Hematopoietic multipotent progenitor cell (in vitro differentiated cells): Measurements from ENCODE around the gene FGFR2. TPM values are rescaled to one million over a fixed set of nuclear protein-coding genes. Genes with fewer than 3 reads are reported as not detected.

Experiments used
- DNase-seq, 3 donors: peaks; one replicate each; pipeline ENCODE4 v3.0.0-alpha.2; 2011 to 2015; ENCODE audit warnings: low read depth in 2 of 3, low spot score in 2 of 3
- total RNA-seq: library from RNA; depleted of rRNA; stranded (reverse); fragments of >200 nt; gene quantifications from one replicate; pipeline ENCODE4 v1.2.3, GENCODE V29; 2012

Gene FGFR2
- total RNA-seq, 1 donor: not detected

DNA sequence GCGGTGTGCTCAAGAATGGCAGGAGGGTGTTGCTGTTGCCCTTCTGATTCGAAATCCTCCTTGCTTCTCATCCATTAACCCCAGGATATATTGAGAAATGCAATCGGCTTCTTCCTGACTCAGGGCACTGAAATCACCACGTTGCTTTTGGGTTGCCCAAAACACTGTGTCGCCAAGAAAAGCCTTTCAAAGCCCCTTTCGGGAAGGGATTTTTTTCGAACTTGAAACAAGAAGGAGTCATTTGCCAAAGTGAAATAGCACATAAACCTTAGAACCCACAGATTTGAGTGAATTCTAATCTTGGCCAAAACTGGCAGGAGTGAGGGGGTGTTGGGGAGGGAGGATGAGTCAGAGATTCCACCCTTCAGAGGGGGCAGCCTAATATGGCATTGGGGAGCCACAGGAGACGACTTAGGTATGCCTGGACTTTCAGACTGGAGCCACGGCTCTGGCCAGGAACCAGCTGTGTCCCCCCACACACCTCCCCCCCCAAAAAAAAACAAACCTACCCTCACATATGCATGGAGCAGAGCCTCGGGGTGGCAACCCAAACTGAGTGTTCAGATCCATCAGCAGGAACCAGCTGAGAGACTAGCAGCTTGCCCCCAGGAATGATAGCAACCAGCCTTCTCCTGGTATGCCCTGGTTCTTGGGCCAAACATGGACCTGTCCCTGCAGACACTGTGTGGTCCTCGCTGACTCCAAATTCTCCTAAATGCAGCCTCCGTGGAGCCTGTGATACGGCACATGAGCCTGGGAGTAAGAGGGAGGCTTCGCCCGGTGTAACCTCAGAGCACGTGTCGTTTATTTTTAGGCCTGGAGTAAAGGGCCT, 138.4 kb downstream of the FGFR2 start:
- no peak for DNase-seq

- no peak for DNase-seq
These were observed 139.0 kb downstream of the FGFR2 start for GRCh38 chr10:121459279-121459621.

GRCh38 chr10:121457729-121458128, 140.5 kb downstream of the FGFR2 start:
- DNase-seq: no peak

DNA sequence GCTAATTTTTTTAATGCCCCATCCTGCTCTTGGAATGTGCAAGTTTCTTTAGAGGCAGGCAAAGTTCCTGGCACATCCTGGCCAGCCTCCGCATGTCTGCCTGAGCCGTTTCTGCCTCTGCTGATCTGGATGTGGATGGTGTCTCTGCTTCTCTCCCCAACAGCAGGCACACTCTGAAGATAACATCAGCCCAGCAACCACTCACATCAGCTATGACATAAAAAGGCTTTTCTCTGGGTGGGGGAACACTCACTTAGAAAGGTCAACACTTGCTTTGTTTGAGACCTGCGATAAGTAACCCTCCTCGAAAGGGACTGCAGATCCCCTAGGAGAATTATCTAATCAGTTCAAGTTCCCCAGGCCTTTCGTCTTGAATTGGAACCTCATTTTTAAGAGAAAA, 142.9 kb downstream of the FGFR2 start:
- no peak for DNase-seq

DNA sequence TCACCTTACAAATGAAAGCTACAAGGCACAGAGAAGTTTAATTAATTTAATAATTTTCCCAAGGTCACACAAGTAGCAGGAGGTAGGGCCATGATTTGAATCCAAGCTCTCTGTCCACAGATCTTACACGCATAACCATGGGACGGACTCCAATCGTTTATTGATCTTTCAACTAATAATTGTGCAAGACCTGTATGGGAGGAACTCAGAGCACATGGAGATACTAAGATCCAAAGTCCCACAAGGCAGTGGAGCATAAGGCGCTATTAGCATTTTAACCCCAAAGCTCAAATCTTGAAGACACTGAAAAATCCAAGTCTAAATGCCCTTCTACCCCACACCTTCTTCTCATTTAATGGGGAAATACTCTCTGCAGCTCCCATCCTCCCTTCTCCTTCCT, 143.5 kb downstream of the FGFR2 start:
- no peak for DNase-seq

DNA sequence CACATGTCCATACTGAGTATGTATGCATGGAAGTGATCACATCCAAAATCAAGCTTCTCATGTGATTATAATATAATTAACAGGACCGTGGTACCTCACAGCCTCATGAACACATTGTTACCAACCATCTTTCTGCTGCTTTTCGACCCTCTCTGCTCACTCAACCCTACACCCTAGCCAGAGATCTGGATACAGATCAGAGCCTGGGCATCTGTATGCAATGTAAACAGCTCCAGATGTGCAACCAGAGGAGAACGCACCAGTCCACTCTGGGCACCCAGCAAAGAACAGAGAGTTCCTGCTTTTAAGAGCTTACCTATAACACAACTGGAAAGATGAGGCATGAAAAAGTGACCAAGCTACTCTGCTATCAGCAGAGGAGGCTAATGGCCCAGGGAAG, 145.1 kb downstream of the FGFR2 start:
- DNase-seq: no peak

GRCh38 chr10:121452581-121452980, 145.7 kb downstream of the FGFR2 start:
- no peak for DNase-seq

- no peak for DNase-seq
These were observed 148.0 kb downstream of the FGFR2 start for GRCh38 chr10:121450247-121450646.

DNA sequence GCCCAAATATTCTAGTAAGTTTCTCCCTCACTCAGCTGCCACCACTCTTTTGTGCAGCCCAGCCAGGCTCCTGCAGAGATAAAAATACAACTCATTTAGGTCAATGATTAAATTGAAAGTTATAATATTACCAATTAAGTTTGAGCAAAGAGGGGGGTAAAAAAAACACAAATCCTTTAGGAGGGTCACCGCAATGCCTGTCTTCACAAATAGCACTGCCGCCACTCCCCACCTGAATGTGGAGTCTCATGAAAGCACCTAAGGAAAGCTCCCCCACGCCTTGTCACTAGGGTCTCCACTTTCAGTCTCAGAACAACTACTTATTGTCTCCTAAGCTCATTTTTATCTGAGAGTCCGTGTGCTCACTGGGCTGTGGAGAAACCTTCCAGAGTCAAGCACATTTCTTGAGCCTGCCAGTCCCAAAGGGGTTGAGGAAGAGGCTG, 148.7 kb downstream of the FGFR2 start:
- no peak for DNase-seq

DNA sequence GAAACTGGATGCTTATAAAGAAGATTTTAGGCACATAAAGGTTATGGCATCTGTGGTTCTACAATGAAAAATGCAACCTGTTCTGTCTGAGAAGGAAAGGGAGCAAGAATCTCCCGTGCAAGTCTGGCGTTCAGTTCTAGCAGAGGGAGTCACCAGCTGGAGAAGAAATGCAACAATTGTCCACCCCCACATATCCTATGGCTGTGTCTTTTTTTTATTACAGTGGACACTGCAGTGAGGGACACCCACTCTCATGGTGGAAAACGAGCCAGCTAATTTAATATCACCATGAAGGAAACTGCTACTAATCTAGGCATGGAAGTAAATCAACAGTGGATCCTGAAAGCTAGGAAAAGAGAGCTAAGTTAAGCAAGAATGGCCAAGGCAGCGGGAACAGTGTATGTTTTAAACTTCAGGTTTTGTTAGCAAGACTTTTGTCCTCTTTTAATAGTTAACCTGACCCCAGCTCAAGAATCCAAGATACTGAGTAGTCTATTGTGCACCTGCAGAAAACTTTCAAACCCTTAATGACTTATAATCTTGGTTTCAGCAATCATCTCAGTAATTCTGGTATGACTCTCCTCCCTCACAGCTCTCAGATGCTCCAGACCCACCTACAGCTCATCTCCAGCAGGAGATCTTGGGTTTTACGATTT, 149.3 kb downstream of the FGFR2 start:
- DNase-seq: no peak

DNA sequence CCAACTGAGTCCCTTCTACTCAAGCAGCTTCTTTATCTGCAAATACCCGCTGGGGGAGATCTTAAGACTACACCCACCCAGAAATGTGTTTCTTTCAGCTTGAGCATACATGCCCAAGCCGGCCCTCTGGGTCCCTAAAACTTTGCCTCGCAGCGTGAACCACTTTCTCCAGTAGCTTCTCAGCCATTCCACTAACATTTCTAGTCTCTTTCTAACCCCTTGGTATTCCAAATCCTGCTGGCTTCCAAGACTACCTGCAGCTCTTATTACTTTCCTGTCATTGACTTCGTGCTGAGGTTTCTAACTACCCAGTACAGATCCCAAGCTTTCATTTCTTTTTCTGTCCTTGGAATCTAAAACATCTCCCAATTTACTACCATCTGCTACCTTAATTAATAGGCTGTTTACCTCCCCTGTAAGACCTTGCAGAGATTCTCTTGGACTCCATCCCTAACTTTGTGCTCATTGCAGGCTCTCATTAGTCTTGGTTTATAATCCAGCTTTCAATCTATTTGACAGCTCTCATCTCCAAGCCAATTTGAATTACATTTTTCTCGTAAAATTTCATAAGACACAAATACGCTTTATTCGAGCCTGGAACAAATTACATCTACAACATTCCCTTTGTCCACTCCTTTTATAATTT, 153.6 kb downstream of the FGFR2 start:
- no peak for DNase-seq

DNA sequence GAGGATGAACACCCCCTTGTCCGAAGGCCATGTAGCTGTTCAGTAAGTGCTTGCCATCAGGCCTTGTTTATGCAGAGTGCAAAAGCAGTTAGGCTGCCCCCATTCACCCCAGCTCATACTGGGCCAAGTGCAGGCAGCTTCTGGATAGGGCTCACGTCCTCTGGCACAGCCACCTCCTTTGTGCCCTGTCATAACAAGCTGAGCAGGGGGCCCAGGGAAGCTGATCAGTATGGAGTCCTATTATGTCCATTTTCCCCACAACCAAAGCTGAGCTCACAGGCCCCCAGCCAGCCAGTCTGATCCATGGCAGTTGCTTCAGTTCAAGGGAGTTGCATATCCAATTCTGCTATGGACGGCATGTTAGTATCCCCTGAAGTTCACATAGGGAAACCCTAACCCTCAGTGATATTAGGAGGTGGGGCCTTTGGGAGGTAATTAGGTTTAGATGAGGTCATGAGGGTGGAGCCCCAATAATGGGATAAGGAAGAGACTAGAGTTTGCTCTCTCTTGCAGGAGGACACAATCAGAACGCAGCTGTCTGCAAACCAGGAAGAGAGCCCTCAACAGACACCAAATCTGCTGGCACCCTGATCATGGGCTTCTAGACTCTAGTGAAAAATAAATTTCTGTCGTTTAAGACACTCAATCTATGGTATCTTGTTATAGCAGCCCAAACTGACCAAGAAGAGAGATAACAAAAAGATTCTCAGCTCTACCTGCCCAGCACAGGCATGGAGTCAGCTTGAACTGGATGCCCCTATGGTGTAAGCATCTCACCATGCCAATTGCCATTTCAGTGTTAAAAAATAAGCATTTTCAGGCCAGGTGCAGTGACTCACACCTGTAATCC, 155.9 kb downstream of the FGFR2 start:
- no peak for DNase-seq

- no peak for DNase-seq
These were observed 157.8 kb downstream of the FGFR2 start for GRCh38 chr10:121440461-121440860.

DNA sequence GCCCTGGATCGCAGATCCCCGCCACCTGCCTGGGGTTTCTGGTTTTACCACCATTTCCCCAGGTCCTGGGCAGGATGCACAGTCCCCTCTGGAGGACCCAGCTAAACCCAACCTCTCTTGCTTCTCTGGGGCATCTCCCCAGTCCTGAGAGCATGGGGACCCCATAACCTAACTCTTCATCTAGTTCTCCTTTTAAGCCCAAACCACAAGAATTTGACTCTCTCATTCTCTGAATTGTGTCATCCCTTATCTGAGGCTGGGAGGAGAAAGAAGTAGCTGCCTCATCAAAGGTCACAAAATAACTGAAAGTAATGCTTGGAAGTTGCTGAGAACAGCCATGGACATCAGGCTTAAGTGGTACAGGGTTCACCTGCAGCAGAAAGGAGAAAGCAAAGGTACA, 159.9 kb downstream of the FGFR2 start:
- DNase-seq: no peak

- DNase-seq: no peak
These were observed 160.6 kb downstream of the FGFR2 start for GRCh38 chr10:121437596-121437995.

- no peak for DNase-seq
These were observed 161.5 kb downstream of the FGFR2 start for GRCh38 chr10:121436630-121437341.

- DNase-seq: no peak
These were observed 162.0 kb downstream of the FGFR2 start for GRCh38 chr10:121436281-121436629.

DNA sequence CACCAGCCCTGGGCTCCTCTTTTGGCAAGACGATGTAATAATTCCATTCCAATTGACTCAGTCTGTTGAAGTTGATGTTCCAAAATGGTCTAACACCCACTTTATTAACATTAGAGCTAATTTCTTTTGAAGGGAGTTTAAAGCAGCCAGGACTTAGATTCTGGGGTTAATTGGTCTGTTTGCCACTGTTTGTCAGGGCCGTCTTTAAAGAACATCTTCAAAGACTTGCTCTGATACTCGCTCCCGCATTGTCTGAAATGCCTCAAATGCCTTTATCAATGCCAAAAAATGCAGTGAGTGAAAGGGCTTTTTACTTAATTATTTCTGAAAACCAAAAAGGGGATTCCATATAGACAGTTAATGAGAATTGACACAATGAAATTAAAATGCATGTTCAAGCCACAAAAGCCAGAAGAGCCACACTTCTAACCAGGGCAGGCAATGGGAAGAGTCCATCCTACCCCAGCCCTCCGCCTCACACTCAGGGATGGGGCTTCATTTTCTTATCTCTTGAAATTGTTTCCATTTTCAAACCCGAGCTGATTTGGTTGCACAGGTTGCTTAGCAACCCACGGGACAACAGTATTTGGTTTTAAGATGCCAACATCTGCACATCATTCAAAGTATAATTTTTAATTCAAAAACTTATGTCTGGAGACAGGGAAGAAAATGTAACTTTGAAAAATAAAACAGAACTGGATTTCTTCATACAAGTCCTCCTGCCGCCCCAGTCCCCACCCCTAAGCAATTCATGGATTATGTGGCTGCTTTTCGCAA, 163.0 kb downstream of the FGFR2 start:
- no peak for DNase-seq

DNA sequence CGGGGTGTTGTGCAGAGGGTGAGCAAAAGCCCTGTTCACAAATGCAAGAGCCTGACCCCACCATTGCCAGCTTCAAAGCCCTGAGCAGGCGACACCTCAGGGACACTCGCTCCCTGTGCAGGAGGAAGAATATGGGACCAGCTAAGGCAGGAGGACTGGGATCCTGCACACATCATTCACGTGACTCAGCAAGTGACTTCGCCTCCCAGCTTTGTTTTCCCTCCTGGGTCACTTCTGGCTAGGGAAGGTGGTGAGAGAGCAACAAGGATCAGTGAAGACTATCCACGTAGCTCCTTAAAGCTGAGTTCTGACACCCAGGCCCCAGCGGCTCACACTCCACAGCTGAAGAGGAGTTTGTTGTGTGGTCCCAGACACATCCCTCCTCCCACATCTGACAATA, 164.3 kb downstream of the FGFR2 start:
- no peak for DNase-seq

- no peak for DNase-seq
These were observed 169.4 kb downstream of the FGFR2 start for GRCh38 chr10:121428867-121429266.
